SKM-1 treated with dmso at 0.1 percent for 144 hours (cell line): ENCODE measurements around the gene TCFL5.

Source experiments
- DNase-seq: peaks from one replicate; lab custom pipeline; 2025; ENCODE audit not compliant: unreplicated experiment; lab: John Stamatoyannopoulos, UW

Gene TCFL5

GRCh38 chr20:62824476-62825332, 36.9 kb downstream of the TCFL5 start:
- peak; percentile 50 for DNase-seq

DNA sequence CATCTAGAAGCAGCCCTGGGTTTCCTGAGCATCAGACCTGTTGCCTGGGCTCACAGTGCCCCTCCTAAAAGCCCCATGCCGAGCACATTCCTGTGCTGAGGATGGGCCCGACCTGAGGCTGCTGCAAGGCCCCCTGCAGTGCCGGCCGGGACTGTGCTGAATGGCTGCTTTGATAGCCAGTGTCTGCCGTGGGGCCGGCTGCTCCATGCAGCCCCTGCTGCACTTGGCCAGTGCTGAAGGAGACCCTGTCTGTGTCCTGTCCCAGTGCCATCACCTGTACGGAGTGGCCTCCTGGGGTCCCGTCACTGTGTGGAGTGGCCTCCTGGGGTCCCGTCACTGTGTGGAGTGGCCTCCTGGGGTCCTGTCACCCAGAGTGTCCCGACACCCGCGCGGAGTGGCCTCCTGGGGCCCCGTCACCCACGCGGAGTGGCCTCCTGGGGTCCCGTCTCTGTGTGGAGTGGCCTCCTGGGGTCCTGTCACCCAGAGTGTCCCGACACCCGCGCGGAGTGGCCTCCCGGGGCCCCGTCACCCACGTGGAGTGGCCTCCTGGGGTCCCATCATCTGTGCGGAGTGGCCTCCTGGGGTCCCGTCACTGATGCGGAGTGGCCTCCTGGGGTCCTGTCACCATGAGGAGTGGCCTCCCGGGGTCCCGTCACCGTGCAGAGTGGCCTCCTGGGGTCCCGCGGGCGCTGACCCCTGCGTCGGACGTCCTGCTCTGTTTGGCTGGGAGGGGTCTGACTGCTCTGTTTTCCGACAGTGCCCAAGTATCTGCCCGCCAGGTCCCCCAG, 37.7 kb downstream of the TCFL5 start:
- DNase-seq = no peak

DNA sequence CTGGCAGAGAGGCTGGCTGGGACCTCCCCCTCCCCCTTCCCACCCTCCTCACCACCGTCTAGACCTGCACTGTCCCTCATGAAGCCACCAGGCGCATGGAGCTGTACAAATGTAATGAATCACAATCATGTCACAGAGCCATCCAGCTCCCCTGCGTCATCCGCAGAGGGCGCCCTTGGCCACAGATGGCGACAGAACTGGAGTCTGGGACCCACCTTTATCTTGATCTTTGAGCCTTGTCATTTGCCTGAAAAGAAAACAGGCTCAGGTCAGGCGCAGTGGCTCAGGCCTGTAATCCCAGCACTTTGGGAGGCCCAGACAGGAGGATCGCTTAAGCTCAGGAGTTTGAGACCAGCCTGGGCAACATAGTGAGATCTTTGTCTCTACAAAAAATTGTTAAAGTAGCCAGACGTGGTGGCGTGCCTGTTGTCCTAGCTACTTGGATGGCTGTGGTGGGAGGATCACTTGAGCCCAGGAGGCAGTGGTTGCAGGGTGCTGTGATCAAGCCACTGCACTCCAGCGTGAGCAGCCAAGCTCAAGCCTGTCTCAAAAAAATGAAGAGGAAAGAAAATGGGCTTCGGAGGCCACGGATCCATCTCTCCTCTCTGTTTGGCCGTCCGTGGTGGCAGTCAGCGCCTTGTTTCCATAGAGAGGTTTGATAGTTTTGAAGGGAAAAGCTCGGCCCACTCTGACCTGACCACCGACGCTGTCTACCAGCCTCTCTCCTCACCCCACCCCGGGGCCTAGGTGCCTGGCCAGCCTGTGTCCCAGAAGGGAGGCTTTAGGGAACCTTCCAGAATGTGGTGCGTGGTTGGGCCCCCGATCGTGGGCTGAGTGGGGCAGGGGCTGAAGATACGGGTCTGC, 38.6 kb downstream of the TCFL5 start:
- DNase-seq = peak; percentile 75

DNA sequence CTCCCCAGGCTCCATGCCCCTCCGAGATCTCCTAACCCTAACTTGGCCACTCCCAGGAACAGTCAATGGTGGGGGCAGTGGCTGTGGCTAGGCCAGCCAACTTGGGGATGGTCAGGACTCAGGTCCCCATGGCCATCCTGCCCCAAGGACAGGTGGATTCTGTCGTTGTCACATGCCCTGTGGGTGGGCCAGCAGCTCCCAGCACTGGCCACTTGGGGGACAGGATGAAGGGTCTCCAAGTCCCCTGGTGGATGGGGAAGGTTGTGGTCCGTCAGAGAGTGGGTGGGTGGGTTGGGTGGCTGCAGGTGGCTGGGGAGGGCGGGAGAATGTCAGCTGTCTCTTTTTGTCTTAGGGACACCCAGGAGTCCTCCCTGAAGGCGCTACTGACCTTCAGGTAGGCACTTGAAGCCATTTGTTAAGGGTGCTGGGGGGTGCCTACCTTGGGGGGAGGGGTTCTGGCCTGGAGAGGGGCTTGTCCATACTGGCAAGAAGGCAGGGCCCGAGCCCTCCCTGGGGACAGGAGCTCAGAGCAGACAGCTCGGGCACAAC, 39.3 kb downstream of the TCFL5 start:
- no peak for DNase-seq

DNA sequence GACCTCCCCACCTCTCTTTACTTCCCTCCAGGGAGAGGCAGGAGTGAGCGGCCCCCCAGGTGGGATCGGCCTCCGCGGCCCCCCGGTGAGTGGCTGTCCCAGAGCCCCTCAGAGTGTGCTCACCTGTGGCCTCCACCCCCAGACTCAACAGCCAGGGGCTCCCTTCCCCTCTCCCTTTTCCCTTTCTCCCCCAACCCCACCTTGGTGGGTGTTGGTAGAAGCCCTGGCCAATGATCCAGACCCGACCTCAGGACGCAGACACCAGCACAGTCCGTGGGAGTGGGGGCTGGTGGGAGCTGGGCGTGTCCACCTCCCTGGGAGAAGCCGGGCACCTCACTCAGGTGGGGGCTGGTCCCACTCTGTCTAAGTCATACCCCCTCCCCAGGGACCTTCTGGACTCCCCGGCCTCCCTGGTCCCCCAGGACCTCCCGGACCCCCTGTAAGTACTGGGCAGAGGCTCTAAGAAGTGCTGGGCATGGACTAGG, 39.9 kb downstream of the TCFL5 start:
- DNase-seq = no peak

- DNase-seq = no peak
Measured at GRCh38 chr20:62820962-62821725, 40.5 kb downstream of the TCFL5 start.

GRCh38 chr20:62820208-62820961, 41.2 kb downstream of the TCFL5 start:
- no peak for DNase-seq

- DNase-seq = no peak
Measured at GRCh38 chr20:62819494-62820174, 42.0 kb downstream of the TCFL5 start.

- DNase-seq = no peak
Measured at GRCh38 chr20:62818592-62819493, 42.8 kb downstream of the TCFL5 start.

DNA sequence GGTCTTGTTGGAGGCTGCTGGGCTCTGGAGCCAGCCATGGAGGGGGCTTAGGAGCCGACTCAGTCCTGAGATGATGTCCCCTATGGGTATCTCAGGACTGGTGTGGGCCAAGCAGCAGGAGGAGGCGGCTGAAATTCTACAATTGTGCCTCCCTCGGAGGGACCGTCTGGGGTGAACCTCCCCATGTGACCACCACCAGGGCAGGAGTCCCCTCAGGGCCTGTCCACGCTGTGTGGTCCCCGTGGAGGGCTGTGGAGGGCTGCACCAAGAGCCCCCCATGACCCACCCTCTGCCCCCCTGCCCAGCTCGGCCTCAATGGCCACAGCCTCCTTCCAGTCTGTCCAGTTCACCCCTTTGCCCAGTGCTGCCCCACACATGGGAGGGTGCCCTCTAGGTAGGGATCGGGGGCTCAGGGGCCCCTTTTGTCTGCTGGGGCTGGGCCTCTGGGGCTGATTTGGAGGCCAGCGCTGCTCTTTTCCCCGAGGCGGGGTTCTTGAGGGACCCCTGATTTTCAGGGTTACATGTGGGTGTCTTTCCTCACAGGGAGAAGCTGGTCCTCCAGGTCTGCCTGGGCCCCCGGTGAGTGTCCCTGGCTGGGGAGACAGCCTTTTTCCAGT, 43.5 kb downstream of the TCFL5 start:
- no peak for DNase-seq

DNA sequence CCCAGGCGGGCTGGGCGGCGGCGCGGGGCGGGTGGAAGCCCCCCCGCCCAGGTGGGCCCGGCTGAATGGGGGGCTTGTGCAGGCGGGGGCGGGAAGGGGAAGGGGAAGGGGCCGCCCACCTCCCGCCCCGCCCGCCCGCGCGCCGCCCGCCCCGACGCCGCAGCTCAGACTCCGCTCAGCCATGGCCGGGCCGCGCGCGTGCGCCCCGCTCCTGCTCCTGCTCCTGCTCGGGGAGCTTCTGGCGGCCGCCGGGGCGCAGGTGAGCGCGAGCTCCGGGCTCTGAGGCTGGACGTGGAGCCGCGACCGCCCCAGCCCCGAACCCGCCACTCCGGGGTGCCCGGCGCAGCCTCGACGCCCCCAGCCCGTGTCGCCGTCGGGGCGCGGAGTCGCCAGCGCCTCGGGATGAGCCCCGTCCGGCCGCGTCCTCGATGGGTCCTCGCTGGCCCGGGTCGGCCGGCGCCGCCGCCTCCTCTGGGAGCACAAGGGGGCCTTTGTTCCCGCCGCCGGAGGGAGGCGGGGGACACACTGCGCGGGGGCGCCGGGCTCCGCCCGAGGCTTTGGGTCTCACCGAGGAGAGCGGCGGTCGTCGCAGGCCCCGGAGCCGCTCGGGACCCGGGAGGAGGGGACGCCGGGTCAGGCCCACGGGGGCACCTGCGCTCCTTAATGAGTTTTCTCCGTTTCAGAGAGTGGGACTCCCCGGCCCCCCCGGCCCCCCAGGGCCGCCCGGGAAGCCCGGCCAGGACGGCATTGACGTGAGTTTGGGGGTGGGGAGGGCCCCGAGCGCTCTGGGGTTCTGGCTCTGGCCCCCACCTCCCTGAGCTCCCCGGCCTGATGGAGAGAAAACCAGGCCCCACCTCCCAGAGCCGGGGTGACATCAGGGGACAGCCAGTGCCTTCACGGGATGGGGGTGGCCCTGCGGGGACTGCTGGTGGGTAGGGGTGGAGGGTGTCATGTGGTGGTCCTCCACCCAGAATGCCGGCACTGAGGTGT, 44.4 kb downstream of the TCFL5 start, which contains the start of gene COL9A3:
COL9A3 (plus strand) TSS at position 167 of the 990 bp plus-strand sequence; CDS start at position 182, 15 bp downstream.
- DNase-seq = no peak

- no peak for DNase-seq
Measured at GRCh38 chr20:62816031-62816883, 45.4 kb downstream of the TCFL5 start.

DNA sequence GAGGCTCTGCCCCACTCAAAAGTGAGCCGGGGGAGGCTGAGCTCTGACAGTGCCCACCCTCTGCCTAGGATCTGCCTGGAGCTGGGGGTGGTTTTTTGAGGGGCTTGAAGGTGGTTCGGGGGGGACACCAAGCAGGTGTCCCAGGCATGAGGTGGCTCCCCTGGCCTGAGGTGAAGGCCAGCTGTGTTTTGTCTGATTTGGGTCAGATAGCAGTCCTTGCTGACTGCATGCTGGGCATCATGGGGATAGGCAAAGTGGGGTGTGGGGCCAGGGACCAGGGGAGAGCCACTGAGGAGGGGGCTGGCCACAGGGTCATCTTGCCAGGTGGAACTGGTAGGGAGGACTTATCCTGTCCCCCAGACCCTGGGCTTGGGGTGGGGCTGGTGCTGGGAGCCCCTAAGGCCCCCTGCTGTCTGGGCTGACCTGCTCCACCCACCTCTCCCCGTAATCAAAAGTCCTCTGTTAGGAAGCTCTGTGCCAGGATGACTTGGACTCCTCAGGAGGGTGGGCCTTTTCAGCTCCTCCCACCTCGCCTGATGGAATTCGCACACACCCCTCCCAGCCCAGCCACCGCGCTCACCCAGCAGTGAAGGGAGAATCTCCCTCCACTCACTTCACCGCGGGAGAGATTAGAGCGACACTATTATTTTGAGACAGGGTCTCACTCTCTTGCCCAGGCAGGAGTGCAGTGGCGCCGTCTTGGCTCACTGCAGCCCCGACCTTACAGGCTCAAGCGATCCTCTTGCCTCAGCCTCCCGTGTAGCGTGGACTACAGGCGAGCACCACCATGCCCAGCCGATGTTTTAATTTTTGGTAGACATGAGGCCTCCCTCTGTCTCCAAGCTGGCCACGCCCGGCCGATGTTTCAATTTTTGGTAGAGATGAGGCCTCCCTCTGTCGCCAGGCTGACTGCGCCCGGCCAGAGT, 46.3 kb downstream of the TCFL5 start:
- DNase-seq = no peak

- no peak for DNase-seq
Measured at GRCh38 chr20:62814709-62815065, 46.9 kb downstream of the TCFL5 start.
